AG08395 (cell line): ENCODE measurements around the gene BIRC5.
"Not testable (repeated sequence)": the region's sequence is repeated elsewhere in the genome, so short reads cannot be mapped to it uniquely, and the experiment has no call there.

Experiments used
- DNase-seq: peaks from one replicate; pipeline ENCODE4 v3.0.0; 2012; ENCODE audit warnings: mixed read lengths, low spot score

Gene BIRC5

GRCh38 chr17:78240012-78240655 lies 26.1 kb downstream of the BIRC5 start:
- no peak for DNase-seq

- no peak for DNase-seq
Observed at GRCh38 chr17:78240839-78241238, 26.8 kb downstream of the BIRC5 start.

- peak; percentile 39 for DNase-seq
Observed at GRCh38 chr17:78241277-78242023, 27.4 kb downstream of the BIRC5 start.

GRCh38 chr17:78242024-78242742 lies 28.1 kb downstream of the BIRC5 start:
- DNase-seq: no peak

- no peak for DNase-seq
Observed at GRCh38 chr17:78247304-78247703, 33.3 kb downstream of the BIRC5 start.

- DNase-seq: no peak
Observed at GRCh38 chr17:78248051-78248914, 34.2 kb downstream of the BIRC5 start.

- no peak for DNase-seq
Observed at GRCh38 chr17:78249074-78249817, 35.2 kb downstream of the BIRC5 start.

GRCh38 chr17:78249818-78250806 lies 36.1 kb downstream of the BIRC5 start:
- DNase-seq: no peak

GRCh38 chr17:78250891-78251772 lies 37.1 kb downstream of the BIRC5 start:
- peak; percentile 96 for DNase-seq

- no peak for DNase-seq
Observed at GRCh38 chr17:78251773-78252103, 37.7 kb downstream of the BIRC5 start.

- DNase-seq: no peak
Observed at GRCh38 chr17:78252111-78252634, 38.1 kb downstream of the BIRC5 start.

- no peak for DNase-seq
Observed at GRCh38 chr17:78252701-78253635, 38.9 kb downstream of the BIRC5 start.

- DNase-seq: not testable (repeated sequence)
Observed at GRCh38 chr17:78253636-78253945, 39.5 kb downstream of the BIRC5 start.

- peak; percentile 90 for DNase-seq
Observed at GRCh38 chr17:78253946-78254672, 40.1 kb downstream of the BIRC5 start.

GRCh38 chr17:78255029-78255656 lies 41.1 kb downstream of the BIRC5 start:
- no peak for DNase-seq

GRCh38 chr17:78255953-78256706 lies 42.1 kb downstream of the BIRC5 start:
- no peak for DNase-seq
